Panc1 (cell line): ENCODE data around the gene CATSPERD. TPM values are rescaled to one million over a fixed set of nuclear protein-coding genes. Genes with fewer than 3 reads are reported as not detected.
A peak's percentile ranks its signal among the peaks of the same experiment; 100 is the strongest.

Experiments used
- ATAC-seq: fragments of 200-7000 bp; cut with Tn5 transposase; 2 replicates; pipeline ENCODE4 v1.9.1; 2020; ENCODE audit warnings: mild to moderate bottlenecking, moderate library complexity
- BruUV-seq: library from RNA; stranded (reverse); fragments of 400-500 nt; replicated peaks from 2 replicates; lab custom pipeline; 2021; lab: Mats Ljungman, UMichigan
- CTCF ChIA-PET: fragments of 300-600 bp; sonication (Branson Sonifier 250); formaldehyde crosslinking; loops from one replicate; lab custom pipeline; 2022; ENCODE audit warnings: antibody characterized with exemption; lab: Charles Lee
- POLR2A ChIA-PET: fragments of 300-600 bp; sonication (Branson Sonifier 250); formaldehyde crosslinking; loops from one replicate; lab custom pipeline; 2022; ENCODE audit warnings: antibody characterized with exemption; lab: Charles Lee
- DNase-seq: peaks from one replicate; pipeline ENCODE4 v3.0.0-alpha.2; 2010; ENCODE audit warnings: low read depth, low spot score
- H3K27ac ChIP-seq: 2 replicates; pipeline ENCODE4 v1.5.1; 2011; ENCODE audit warnings: mild to moderate bottlenecking, low read length, inconsistent platforms
- H3K27me3 ChIP-seq: fragments of 200-500 bp; sonication (Bioruptor generic); 2 replicates; pipeline ENCODE4 v1.6.0; 2014; ENCODE audit warnings: low read length, inconsistent platforms; ENCODE audit not compliant: control insufficient read depth, insufficient read depth
- H3K36me3 ChIP-seq: fragments of 200-500 bp; sonication (Bioruptor generic); 2 replicates; pipeline ENCODE4 v1.5.1; 2014; ENCODE audit warnings: inconsistent platforms, mild to moderate bottlenecking, low read length, moderate library complexity; ENCODE audit not compliant: control insufficient read depth, insufficient read depth
- H3K4me1 ChIP-seq: 2 replicates; pipeline ENCODE4 v1.5.1; 2011; ENCODE audit warnings: inconsistent platforms, mild to moderate bottlenecking, low read length, moderate library complexity; ENCODE audit not compliant: control insufficient read depth, insufficient read depth
- H3K4me3 ChIP-seq, 2 experiments: 2 replicates each; pipeline ENCODE4 v1.5.1; 2011 to 2012; ENCODE audit warnings: low read depth in 2 of 2, low read length in 2 of 2, mild to moderate bottlenecking in 2 of 2, inconsistent platforms in 1 of 2, moderate library complexity in 1 of 2
- H3K9me3 ChIP-seq: fragments of 200-500 bp; sonication (Bioruptor generic); 2 replicates; pipeline ENCODE4 v1.5.1; 2014; ENCODE audit warnings: low read depth, mild to moderate bottlenecking, inconsistent platforms, low read length, moderate library complexity; ENCODE audit not compliant: control insufficient read depth, insufficient read depth
- CTCF ChIP-seq: fragments of 450-650 bp; IDR thresholded peaks from 2 replicates; pipeline ENCODE4 v1.5.1; 2017; ENCODE audit warnings: mild to moderate bottlenecking
- POLR2AphosphoS5 ChIP-seq: IDR thresholded peaks from 2 replicates; pipeline ENCODE4 v1.6.1; 2012; ENCODE audit warnings: mild to moderate bottlenecking, low read depth, low read length, moderate library complexity
- REST ChIP-seq, 2 experiments: IDR thresholded peaks; 2 replicates each; pipeline ENCODE4 v1.6.1; 2011 to 2012; ENCODE audit warnings: low read depth in 2 of 2, control low read depth in 1 of 2, low read length in 1 of 2, mild to moderate bottlenecking in 1 of 2, moderate library complexity in 1 of 2; ENCODE audit not compliant: insufficient read depth in 1 of 2
- SIN3A ChIP-seq: IDR thresholded peaks from 2 replicates; pipeline ENCODE4 v1.6.1; 2012; ENCODE audit warnings: low read depth, mild to moderate bottlenecking, low read length, moderate library complexity, borderline replicate concordance; ENCODE audit not compliant: insufficient read depth
- TCF7L2 ChIP-seq: IDR thresholded peaks from 2 replicates; pipeline ENCODE4 v1.6.1; 2011; ENCODE audit warnings: mild to moderate bottlenecking, low read depth, low read length, inconsistent platforms
- in situ Hi-C: cut with HindIII; loops from 2 replicates; pipeline ENCODE4 v1.10.0; 2016; ENCODE audit warnings: low sequenced_read_pairs, low pct_unique_long_range_greater_than_20kb
- intact Hi-C: fragments of 100-400 bp; cut with micrococcal nuclease; formaldehyde crosslinking; loops from one replicate; pipeline ENCODE4 v1.10.0; 2022; ENCODE audit not compliant: unreplicated experiment
- total RNA-seq: library from RNA; stranded (reverse); gene quantifications from one replicate; pipeline ENCODE4 v1.2.1, GENCODE V29; 2021; ENCODE audit not compliant: unreplicated experiment

CATSPERD gene
- total RNA-seq, 1 experiment from 2014 or later: 0.08 TPM

- CTCF ChIA-PET: no interaction called here
- Histone ChIP-seq H3K27ac (no peak overlapping the region), H3K4me3 (no peak overlapping the region), H3K4me1 (no peaks in the 10 kb centered on the region), H3K27me3 (no peaks in the 10 kb centered on the region), H3K9me3 (no peaks in the 10 kb centered on the region), H3K36me3 (0 out of 2 replicates have a peak, but pooled peaks cover 2% of the 10 kb centered on the region)
- peak; percentile 43 for ATAC-seq
- in situ Hi-C loops: no loop called here
- intact Hi-C loops: no loop called here
- BruUV-seq: no TSS peak
- DNase-seq: no peak
- no peak for TF ChIP-seq SIN3A
- TF ChIP-seq POLR2AphosphoS5: no peak; the same call in 1 of the 2 replicates
- TF ChIP-seq TCF7L2: no peak
- TF ChIP-seq REST (IDR thresholded peaks at IDR 0.05; ENCODE audit: insufficient read depth in 1 of 2, low read depth in 2 of 2, low read length in 1 of 2): no peak
- no peak for TF ChIP-seq CTCF
- POLR2A ChIA-PET: no interaction called here
Measured at GRCh38 chr19:5782322-5782721, 61.9 kb downstream of the CATSPERD start.

GRCh38 chr19:5782945-5783919, 62.8 kb downstream of the CATSPERD start:
- BruUV-seq: no TSS peak
- ChIA-PET CTCF (no interaction called here), POLR2A (interaction anchor here (0.6 kb wide), 1 partner anchor 74 kb away, joined by 3 read pairs; no protein-coding TSS in a partner anchor)
- H3K27me3 ChIP-seq: no peaks in the 10 kb centered on the region
- DNase-seq (no peak), ATAC-seq (0 out of 2 replicates have a peak, but pooled peaks have one; percentile 36)
- in situ Hi-C loops: no loop called here
- no peak overlapping the region for H3K27ac ChIP-seq
- H3K36me3 ChIP-seq: 0 out of 2 replicates have a peak, but pooled peaks cover 2% of the 10 kb centered on the region
- TF ChIP-seq POLR2AphosphoS5: no peak
- no peak for TF ChIP-seq REST (IDR thresholded peaks at IDR 0.05; ENCODE audit: insufficient read depth in 1 of 2, low read depth in 2 of 2, low read length in 1 of 2)
- no peak for TF ChIP-seq TCF7L2
- no peak for TF ChIP-seq CTCF
- no peak for TF ChIP-seq SIN3A
- intact Hi-C loops: no loop called here
- H3K9me3 ChIP-seq: no peaks in the 10 kb centered on the region
- H3K4me3 ChIP-seq: no peak overlapping the region
- H3K4me1 ChIP-seq: no peaks in the 10 kb centered on the region
